ENCODE results near the gene AGAP4.
"Not testable (repeated sequence)": the region's sequence is repeated elsewhere in the genome, so short reads cannot be mapped to it uniquely, and the experiment has no call there.

AGAP4 gene

GRCh38 chr10:45817130-45817859 lies 30.0 kb downstream of the AGAP4 start:
- no peak overlapping the region for H2AFZ ChIP-seq (ENCODE audit: low read length)
- no peaks in the 10 kb centered on the region for H3K36me3 ChIP-seq (replicated peaks; ENCODE audit: insufficient read depth, low read length)
- H3K4me3 ChIP-seq (ENCODE audit: low read length), result no peak overlapping the region
- no peaks in the 10 kb centered on the region for H3K79me2 ChIP-seq (ENCODE audit: low read length)
- H3F3A ChIP-seq (ENCODE audit: insufficient read depth, low read length), result no peaks in the 10 kb centered on the region
- H3K9me3 ChIP-seq (replicated peaks; ENCODE audit: insufficient read depth, low read length), result no peaks in the 10 kb centered on the region
- TF ChIP-seq EZH2phosphoT487 (IDR thresholded peaks at IDR 0.05; ENCODE audit: low read length), result no peak
- no peak for TF ChIP-seq EZH2 (optimal IDR thresholded peaks at IDR 0.05; ENCODE audit: low read depth, low read length)
- TF ChIP-seq CTCF (IDR thresholded peaks at IDR 0.05; ENCODE audit: low read length), result no peak
- no peak overlapping the region for H3K9ac ChIP-seq (ENCODE audit: low read length)
- no peaks in the 10 kb centered on the region for H3K4me1 ChIP-seq (ENCODE audit: low read length)
- H3K4me2 ChIP-seq (ENCODE audit: low read depth, low read length), result no peak overlapping the region
- no peak overlapping the region for H3K27ac ChIP-seq (ENCODE audit: low read length)
- H4K20me1 ChIP-seq (ENCODE audit: insufficient read depth, low read length), result no peaks in the 10 kb centered on the region
- H3K9me2 ChIP-seq (replicated peaks; ENCODE audit: insufficient read depth, low read length), result no peaks in the 10 kb centered on the region
- DNase-seq, result no peak
- H3K27me3 ChIP-seq (replicated peaks; ENCODE audit: insufficient read depth, low read length), result no peaks in the 10 kb centered on the region

GRCh38 chr10:45814146-45814545 lies 33.2 kb downstream of the AGAP4 start:
- H4K20me1 ChIP-seq (ENCODE audit: insufficient read depth, low read length); DNase-seq; H3K79me2 ChIP-seq (ENCODE audit: low read length); H3K36me3 ChIP-seq (replicated peaks; ENCODE audit: insufficient read depth, low read length); H3K9me2 ChIP-seq (replicated peaks; ENCODE audit: insufficient read depth, low read length); H3F3A ChIP-seq (ENCODE audit: insufficient read depth, low read length); H3K9me3 ChIP-seq (replicated peaks; ENCODE audit: insufficient read depth, low read length); H3K27me3 ChIP-seq (replicated peaks; ENCODE audit: insufficient read depth, low read length); H3K4me2 ChIP-seq (ENCODE audit: low read depth, low read length); H2AFZ ChIP-seq (ENCODE audit: low read length); H3K9ac ChIP-seq (ENCODE audit: low read length); H3K4me1 ChIP-seq (ENCODE audit: low read length); H3K27ac ChIP-seq (ENCODE audit: low read length); H3K4me3 ChIP-seq (ENCODE audit: low read length): not testable (repeated sequence)

GRCh38 chr10:45812959-45813358 lies 34.3 kb downstream of the AGAP4 start:
- H3K36me3 ChIP-seq (replicated peaks; ENCODE audit: insufficient read depth, low read length); H3K27me3 ChIP-seq (replicated peaks; ENCODE audit: insufficient read depth, low read length); H3K9me3 ChIP-seq (replicated peaks; ENCODE audit: insufficient read depth, low read length); H3K4me1 ChIP-seq (ENCODE audit: low read length); H3K9me2 ChIP-seq (replicated peaks; ENCODE audit: insufficient read depth, low read length); H3K4me3 ChIP-seq (ENCODE audit: low read length); H3K27ac ChIP-seq (ENCODE audit: low read length); DNase-seq; H3K4me2 ChIP-seq (ENCODE audit: low read depth, low read length); H3K9ac ChIP-seq (ENCODE audit: low read length); H3K79me2 ChIP-seq (ENCODE audit: low read length); H2AFZ ChIP-seq (ENCODE audit: low read length); H4K20me1 ChIP-seq (ENCODE audit: insufficient read depth, low read length); H3F3A ChIP-seq (ENCODE audit: insufficient read depth, low read length): not testable (repeated sequence)

- Histone ChIP-seq H3K9me3 (replicated peaks; ENCODE audit: insufficient read depth, low read length) (no peaks in the 10 kb centered on the region), H3K4me2 (ENCODE audit: low read depth, low read length) (no peak overlapping the region), H3K36me3 (replicated peaks; ENCODE audit: insufficient read depth, low read length) (no peaks in the 10 kb centered on the region), H4K20me1 (ENCODE audit: insufficient read depth, low read length) (no peaks in the 10 kb centered on the region), H3K27me3 (replicated peaks; ENCODE audit: insufficient read depth, low read length) (no peaks in the 10 kb centered on the region), H3K9me2 (replicated peaks; ENCODE audit: insufficient read depth, low read length) (no peaks in the 10 kb centered on the region), H3K9ac (ENCODE audit: low read length) (no peak overlapping the region), H3K27ac (ENCODE audit: low read length) (no peak overlapping the region), H3F3A (ENCODE audit: insufficient read depth, low read length) (no peaks in the 10 kb centered on the region), H3K4me1 (ENCODE audit: low read length) (no peaks in the 10 kb centered on the region), H3K79me2 (ENCODE audit: low read length) (no peaks in the 10 kb centered on the region), H2AFZ (ENCODE audit: low read length) (no peak overlapping the region), H3K4me3 (ENCODE audit: low read length) (no peak overlapping the region)
- no peak for TF ChIP-seq CTCF (IDR thresholded peaks at IDR 0.05; ENCODE audit: low read length)
- TF ChIP-seq EZH2 (optimal IDR thresholded peaks at IDR 0.05; ENCODE audit: low read depth, low read length), result no peak
- TF ChIP-seq EZH2phosphoT487 (IDR thresholded peaks at IDR 0.05; ENCODE audit: low read length), result no peak
- DNase-seq, result no peak
Measured at GRCh38 chr10:45811075-45811474, 36.2 kb downstream of the AGAP4 start.
